ENCODE measurements around the gene GPR35.

The GPR35 gene

GRCh38 chr2:240628808-240629618, 3.7 kb downstream of the GPR35 start:
- TF ChIP-seq TAF1 (IDR thresholded peaks at IDR 0.05; ENCODE audit: borderline replicate concordance, insufficient read depth, low read length) = no peak
- no peak for TF ChIP-seq SIN3A (IDR thresholded peaks at IDR 0.05; ENCODE audit: borderline replicate concordance, insufficient read depth, low read length)
- no peak for TF ChIP-seq FOXP2 (optimal IDR thresholded peaks at IDR 0.05; ENCODE audit: borderline replicate concordance, extremely low read depth, extremely low read length, insufficient read depth)
- TF ChIP-seq POLR2AphosphoS5 (IDR thresholded peaks at IDR 0.05; ENCODE audit: low read depth, low read length) = no peak
- no peak for TF ChIP-seq REST (IDR thresholded peaks at IDR 0.05; ENCODE audit: insufficient read depth in 1 of 2, low read depth in 2 of 2, low read length in 2 of 2)

- TF ChIP-seq REST (IDR thresholded peaks at IDR 0.05; ENCODE audit: insufficient read depth in 1 of 2, low read depth in 2 of 2, low read length in 2 of 2) (no peak), SIN3A (IDR thresholded peaks at IDR 0.05; ENCODE audit: borderline replicate concordance, insufficient read depth, low read length) (no peak), FOXP2 (optimal IDR thresholded peaks at IDR 0.05; ENCODE audit: borderline replicate concordance, extremely low read depth, extremely low read length, insufficient read depth) (no peak), POLR2AphosphoS5 (IDR thresholded peaks at IDR 0.05; ENCODE audit: low read depth, low read length) (no peak), TAF1 (IDR thresholded peaks at IDR 0.05; ENCODE audit: borderline replicate concordance, insufficient read depth, low read length) (no peak)
Measured at GRCh38 chr2:240629619-240629967, 4.3 kb downstream of the GPR35 start.

- TF ChIP-seq SIN3A (IDR thresholded peaks at IDR 0.05; ENCODE audit: borderline replicate concordance, insufficient read depth, low read length) (no peak), POLR2AphosphoS5 (IDR thresholded peaks at IDR 0.05; ENCODE audit: low read depth, low read length) (no peak), TAF1 (IDR thresholded peaks at IDR 0.05; ENCODE audit: borderline replicate concordance, insufficient read depth, low read length) (no peak), FOXP2 (optimal IDR thresholded peaks at IDR 0.05; ENCODE audit: borderline replicate concordance, extremely low read depth, extremely low read length, insufficient read depth) (no peak), REST (IDR thresholded peaks at IDR 0.05; ENCODE audit: insufficient read depth in 1 of 2, low read depth in 2 of 2, low read length in 2 of 2) (no peak)
Measured at GRCh38 chr2:240629968-240630770, 4.9 kb downstream of the GPR35 start.

DNA sequence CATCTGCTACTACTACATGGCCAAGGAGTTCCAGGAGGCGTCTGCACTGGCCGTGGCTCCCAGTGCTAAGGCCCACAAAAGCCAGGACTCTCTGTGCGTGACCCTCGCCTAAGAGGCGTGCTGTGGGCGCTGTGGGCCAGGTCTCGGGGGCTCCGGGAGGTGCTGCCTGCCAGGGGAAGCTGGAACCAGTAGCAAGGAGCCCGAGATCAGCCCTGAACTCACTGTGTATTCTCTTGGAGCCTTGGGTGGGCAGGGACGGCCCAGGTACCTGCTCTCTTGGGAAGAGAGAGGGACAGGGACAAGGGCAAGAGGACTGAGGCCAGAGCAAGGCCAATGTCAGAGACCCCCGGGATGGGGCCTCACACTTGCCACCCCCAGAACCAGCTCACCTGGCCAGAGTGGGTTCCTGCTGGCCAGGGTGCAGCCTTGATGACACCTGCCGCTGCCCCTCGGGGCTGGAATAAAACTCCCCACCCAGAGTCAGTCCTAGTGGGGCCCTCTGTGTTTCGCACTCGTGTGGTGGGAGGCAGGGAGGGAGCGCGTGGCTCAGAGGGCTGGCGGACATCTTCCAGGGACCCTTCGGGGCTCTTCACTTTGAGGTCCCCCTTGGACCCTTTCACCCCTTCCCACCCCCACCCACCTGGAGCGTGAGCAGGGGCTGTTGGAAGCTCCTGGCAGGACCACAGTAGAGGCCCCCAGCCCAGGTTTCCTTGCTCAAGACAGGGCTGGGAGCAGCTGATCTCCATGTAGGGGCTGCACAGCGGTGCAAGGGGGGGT, 5.7 kb downstream of the GPR35 start:
- TF ChIP-seq TAF1 (IDR thresholded peaks at IDR 0.05; ENCODE audit: borderline replicate concordance, insufficient read depth, low read length) (no peak), REST (IDR thresholded peaks at IDR 0.05; ENCODE audit: insufficient read depth in 1 of 2, low read depth in 2 of 2, low read length in 2 of 2) (no peak), FOXP2 (optimal IDR thresholded peaks at IDR 0.05; ENCODE audit: borderline replicate concordance, extremely low read depth, extremely low read length, insufficient read depth) (no peak), POLR2AphosphoS5 (IDR thresholded peaks at IDR 0.05; ENCODE audit: low read depth, low read length) (no peak), SIN3A (IDR thresholded peaks at IDR 0.05; ENCODE audit: borderline replicate concordance, insufficient read depth, low read length) (no peak)

All from PFSK-1 (cell line).